GM12873 (cell line): ENCODE measurements around the gene CTU1.

Experiments
- TF ChIP-seq, protein P1 (sequence below): IDR thresholded peaks from 2 replicates; pipeline ENCODE4 v1.5.1; 2012; ENCODE audit warnings: low read depth, mild to moderate bottlenecking, moderate library complexity, low read length, control low read depth; ENCODE audit not compliant: insufficient read depth; ENCODE audit errors: missing control alignments

Gene CTU1

GRCh38 chr19:51093510-51094345 is 14.5 kb downstream of the CTU1 start:
- TF ChIP-seq, protein P1, sequence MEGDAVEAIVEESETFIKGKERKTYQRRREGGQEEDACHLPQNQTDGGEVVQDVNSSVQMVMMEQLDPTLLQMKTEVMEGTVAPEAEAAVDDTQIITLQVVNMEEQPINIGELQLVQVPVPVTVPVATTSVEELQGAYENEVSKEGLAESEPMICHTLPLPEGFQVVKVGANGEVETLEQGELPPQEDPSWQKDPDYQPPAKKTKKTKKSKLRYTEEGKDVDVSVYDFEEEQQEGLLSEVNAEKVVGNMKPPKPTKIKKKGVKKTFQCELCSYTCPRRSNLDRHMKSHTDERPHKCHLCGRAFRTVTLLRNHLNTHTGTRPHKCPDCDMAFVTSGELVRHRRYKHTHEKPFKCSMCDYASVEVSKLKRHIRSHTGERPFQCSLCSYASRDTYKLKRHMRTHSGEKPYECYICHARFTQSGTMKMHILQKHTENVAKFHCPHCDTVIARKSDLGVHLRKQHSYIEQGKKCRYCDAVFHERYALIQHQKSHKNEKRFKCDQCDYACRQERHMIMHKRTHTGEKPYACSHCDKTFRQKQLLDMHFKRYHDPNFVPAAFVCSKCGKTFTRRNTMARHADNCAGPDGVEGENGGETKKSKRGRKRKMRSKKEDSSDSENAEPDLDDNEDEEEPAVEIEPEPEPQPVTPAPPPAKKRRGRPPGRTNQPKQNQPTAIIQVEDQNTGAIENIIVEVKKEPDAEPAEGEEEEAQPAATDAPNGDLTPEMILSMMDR, result no peak

- TF ChIP-seq, protein P1, result no peak
These were observed 15.1 kb downstream of the CTU1 start for GRCh38 chr19:51093101-51093500.

GRCh38 chr19:51091895-51092873 is 16.0 kb downstream of the CTU1 start:
- TF ChIP-seq, protein P1, result no peak

DNA sequence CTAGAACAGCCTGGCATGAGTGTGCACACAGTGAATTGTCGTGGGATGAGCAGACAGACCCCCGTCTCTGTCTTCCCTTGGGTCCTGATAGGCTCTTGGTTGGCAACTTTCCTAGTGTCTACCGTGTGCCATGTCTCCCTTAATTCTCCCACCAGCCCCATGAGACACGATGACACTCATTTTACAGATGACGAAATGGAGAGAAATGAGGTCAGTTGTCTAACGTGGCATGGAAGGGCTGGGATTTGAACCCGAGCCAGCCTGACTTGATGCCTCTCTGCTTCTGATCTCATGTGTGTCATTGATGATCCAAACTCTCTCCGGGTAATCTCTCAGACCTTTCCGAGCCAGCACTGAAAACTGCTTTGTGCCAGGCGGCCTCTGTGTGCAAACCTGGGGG is 17.1 kb downstream of the CTU1 start:
- TF ChIP-seq, protein P1, result no peak

- TF ChIP-seq, protein P1, result no peak
These were observed 17.7 kb downstream of the CTU1 start for GRCh38 chr19:51090471-51090870.

GRCh38 chr19:51089786-51090185 is 18.4 kb downstream of the CTU1 start:
- TF ChIP-seq, protein P1, result no peak
